ENCODE results near the gene ATAD2B.
"Not testable (repeated sequence)": the region's sequence is repeated elsewhere in the genome, so short reads cannot be mapped to it uniquely, and the experiment has no call there.

ATAD2B gene

DNA sequence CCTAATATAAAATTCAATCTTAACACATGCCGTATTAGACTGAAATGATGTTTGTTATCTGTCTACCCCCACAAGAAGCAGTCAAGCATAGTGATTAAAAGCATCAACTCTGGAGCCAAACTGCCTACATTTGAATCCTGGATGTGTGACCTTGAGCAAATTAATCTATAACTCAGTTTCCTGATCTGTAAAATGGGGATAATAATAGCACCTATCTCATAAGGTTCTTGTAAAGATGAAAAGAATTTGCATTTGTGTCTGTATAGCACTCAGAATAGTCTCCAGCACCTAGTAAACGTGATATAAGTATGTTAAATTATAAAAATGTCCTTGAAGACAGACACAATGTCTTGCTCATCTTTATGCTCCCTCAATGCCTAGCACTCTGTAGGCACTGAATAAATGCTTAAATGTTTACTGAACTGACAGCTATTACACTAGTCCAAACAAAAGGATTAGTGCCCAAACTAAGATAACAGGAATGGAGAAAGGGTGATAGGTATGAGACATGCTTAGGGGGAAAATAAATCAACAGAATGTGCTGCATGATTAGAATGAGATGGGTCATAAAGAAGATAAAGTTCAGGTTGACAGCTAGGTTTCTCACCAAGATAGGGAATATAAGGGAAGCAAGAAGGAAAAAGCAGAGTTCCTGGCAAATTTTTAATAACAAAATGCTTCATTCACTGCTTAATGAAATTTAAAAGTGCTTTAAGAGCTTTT is 180.6 kb downstream of the ATAD2B start:
- no peaks in the 10 kb centered on the region for H3K79me2 ChIP-seq (ENCODE audit: insufficient read depth, low read depth)
- H3K27me3 ChIP-seq (ENCODE audit: insufficient read depth, low read depth), result no peaks in the 10 kb centered on the region
- no peak overlapping the region for H3K9ac ChIP-seq
- H3K4me2 ChIP-seq, result no peak overlapping the region
- no peaks in the 10 kb centered on the region for H4K20me1 ChIP-seq (ENCODE audit: insufficient read depth)
- no peaks in the 10 kb centered on the region for H3K4me1 ChIP-seq (ENCODE audit: low read depth, poor library complexity, severe bottlenecking)
- TF ChIP-seq, protein P1, sequence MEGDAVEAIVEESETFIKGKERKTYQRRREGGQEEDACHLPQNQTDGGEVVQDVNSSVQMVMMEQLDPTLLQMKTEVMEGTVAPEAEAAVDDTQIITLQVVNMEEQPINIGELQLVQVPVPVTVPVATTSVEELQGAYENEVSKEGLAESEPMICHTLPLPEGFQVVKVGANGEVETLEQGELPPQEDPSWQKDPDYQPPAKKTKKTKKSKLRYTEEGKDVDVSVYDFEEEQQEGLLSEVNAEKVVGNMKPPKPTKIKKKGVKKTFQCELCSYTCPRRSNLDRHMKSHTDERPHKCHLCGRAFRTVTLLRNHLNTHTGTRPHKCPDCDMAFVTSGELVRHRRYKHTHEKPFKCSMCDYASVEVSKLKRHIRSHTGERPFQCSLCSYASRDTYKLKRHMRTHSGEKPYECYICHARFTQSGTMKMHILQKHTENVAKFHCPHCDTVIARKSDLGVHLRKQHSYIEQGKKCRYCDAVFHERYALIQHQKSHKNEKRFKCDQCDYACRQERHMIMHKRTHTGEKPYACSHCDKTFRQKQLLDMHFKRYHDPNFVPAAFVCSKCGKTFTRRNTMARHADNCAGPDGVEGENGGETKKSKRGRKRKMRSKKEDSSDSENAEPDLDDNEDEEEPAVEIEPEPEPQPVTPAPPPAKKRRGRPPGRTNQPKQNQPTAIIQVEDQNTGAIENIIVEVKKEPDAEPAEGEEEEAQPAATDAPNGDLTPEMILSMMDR (conservative IDR thresholded peaks at IDR 0.05; ENCODE audit: low read depth, low read length), result no peak
- no peaks in the 10 kb centered on the region for H3K36me3 ChIP-seq (ENCODE audit: insufficient read depth)
- no peak overlapping the region for H2AFZ ChIP-seq (ENCODE audit: low read depth)
- no peak overlapping the region for H3K4me3 ChIP-seq (IDR thresholded peaks at IDR 0.05; ENCODE audit: insufficient read depth, low read depth, low read length)
- H3K27ac ChIP-seq, result no peak overlapping the region

DNA sequence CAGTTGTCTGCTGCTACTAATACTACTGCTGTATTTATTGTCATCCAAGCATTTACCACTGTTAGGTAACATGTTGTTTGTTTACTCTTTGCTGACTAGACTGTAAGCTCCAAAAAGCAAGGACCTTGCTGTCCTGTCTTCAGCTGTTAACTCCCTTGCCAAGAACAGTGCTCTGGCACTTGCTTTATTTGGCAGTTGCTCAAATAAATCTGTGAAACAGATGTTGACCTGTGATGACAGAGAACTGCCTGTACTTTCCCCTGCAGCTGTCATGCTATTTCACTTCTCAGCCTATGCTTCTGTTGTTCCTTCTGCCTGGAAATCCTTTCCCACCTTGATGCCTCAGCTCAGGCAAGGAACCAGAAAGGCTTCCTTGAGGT is 181.2 kb downstream of the ATAD2B start:
- no peaks in the 10 kb centered on the region for H3K27me3 ChIP-seq (ENCODE audit: insufficient read depth, low read depth)
- H3K27ac ChIP-seq, result no peak overlapping the region
- no peaks in the 10 kb centered on the region for H3K4me1 ChIP-seq (ENCODE audit: low read depth, poor library complexity, severe bottlenecking)
- no peaks in the 10 kb centered on the region for H3K36me3 ChIP-seq (ENCODE audit: insufficient read depth)
- TF ChIP-seq, protein P1 (conservative IDR thresholded peaks at IDR 0.05; ENCODE audit: low read depth, low read length), result no peak
- H3K9ac ChIP-seq, result no peak overlapping the region
- H2AFZ ChIP-seq (ENCODE audit: low read depth), result no peak overlapping the region
- H3K79me2 ChIP-seq (ENCODE audit: insufficient read depth, low read depth), result no peaks in the 10 kb centered on the region
- no peak overlapping the region for H3K4me3 ChIP-seq (IDR thresholded peaks at IDR 0.05; ENCODE audit: insufficient read depth, low read depth, low read length)
- no peak overlapping the region for H3K4me2 ChIP-seq
- H4K20me1 ChIP-seq (ENCODE audit: insufficient read depth), result no peaks in the 10 kb centered on the region

DNA sequence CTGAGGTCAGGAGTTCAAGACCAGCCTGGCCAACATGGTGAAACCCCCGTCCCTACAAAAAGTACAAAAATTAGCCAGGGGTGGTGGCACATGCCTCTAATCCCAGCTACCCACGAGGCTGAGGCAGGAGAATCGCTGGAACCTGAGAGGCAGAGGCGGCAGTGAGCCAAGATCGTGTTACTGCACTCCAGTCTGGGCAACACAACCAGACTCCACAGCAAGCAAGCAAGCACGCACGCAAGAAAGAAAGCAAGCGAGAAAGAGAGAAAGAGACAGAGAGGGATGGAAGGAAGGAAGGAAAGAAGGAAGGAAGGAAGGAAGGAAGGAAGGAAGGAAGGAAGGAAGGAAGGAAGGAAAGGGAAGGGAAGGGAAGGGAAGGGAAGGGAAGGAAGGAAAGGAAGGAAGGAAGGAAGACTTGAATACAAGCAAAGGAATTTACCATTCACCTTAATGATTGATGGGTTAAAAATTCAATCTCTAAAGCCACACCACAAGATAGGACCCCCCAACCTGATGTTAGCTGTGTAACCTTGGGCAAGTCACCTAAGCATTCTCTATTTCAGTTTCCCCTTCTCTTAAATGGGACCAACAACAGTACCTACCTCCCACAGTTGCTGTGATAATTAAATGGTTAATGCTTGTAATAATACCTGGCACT is 181.7 kb downstream of the ATAD2B start:
- Histone ChIP-seq H2AFZ (ENCODE audit: low read depth) (no peak overlapping the region), H3K4me1 (ENCODE audit: low read depth, poor library complexity, severe bottlenecking) (no peaks in the 10 kb centered on the region), H3K27me3 (ENCODE audit: insufficient read depth, low read depth) (no peaks in the 10 kb centered on the region), H3K4me3 (IDR thresholded peaks at IDR 0.05; ENCODE audit: insufficient read depth, low read depth, low read length) (no peak overlapping the region), H3K27ac (no peak overlapping the region), H3K36me3 (ENCODE audit: insufficient read depth) (no peaks in the 10 kb centered on the region), H4K20me1 (ENCODE audit: insufficient read depth) (no peaks in the 10 kb centered on the region), H3K9ac (no peak overlapping the region), H3K4me2 (no peak overlapping the region), H3K79me2 (ENCODE audit: insufficient read depth, low read depth) (no peaks in the 10 kb centered on the region)
- TF ChIP-seq, protein P1 (conservative IDR thresholded peaks at IDR 0.05; ENCODE audit: low read depth, low read length), result no peak

DNA sequence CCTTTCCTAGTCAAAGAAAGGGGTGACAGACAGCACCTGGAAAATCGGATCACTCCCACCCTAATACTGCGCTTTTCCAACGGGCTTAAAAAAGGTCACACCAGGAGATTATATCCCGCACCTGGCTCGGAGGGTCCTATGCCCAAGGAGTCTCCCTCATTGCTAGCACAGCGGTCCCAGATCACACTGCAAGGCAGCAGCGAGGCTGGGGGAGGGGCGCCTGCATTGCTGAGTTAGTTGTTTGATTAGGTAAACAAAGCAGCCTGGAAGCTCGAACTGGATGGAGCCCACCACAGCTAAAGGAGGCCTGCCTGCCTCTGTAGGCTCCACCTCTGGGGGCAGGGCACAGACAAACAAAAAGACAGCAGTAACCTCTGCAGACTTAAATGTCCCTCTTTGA is 190.1 kb downstream of the ATAD2B start:
- H3K4me2 ChIP-seq, result not testable (repeated sequence)

DNA sequence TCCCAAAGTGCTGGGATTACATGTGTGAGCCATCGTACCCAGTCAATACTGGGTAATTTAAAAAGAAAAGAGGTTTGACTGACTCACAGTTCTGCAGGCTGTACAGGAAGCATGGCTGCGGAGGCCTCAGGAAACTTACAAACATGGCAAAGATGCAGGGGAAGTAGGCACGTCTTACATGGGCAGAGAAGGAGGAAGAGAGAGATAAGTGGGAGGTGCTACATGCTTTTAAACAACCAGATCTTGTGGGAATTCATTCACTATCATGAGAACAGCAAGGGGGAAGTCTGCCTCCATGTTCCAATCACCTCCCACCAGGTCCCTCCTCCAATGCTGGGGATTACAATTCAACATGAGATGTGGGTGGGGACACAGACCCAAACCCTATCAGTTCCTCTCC is 192.5 kb downstream of the ATAD2B start:
- Histone ChIP-seq H3K4me3 (IDR thresholded peaks at IDR 0.05; ENCODE audit: insufficient read depth, low read depth, low read length) (no peak overlapping the region), H2AFZ (ENCODE audit: low read depth) (no peak overlapping the region), H3K27ac (no peak overlapping the region), H3K36me3 (ENCODE audit: insufficient read depth) (no peaks in the 10 kb centered on the region), H4K20me1 (ENCODE audit: insufficient read depth) (no peaks in the 10 kb centered on the region), H3K9ac (no peak overlapping the region), H3K4me1 (ENCODE audit: low read depth, poor library complexity, severe bottlenecking) (no peaks in the 10 kb centered on the region), H3K79me2 (ENCODE audit: insufficient read depth, low read depth) (no peaks in the 10 kb centered on the region), H3K27me3 (ENCODE audit: insufficient read depth, low read depth) (no peaks in the 10 kb centered on the region), H3K4me2 (no peak overlapping the region)
- TF ChIP-seq, protein P1 (conservative IDR thresholded peaks at IDR 0.05; ENCODE audit: low read depth, low read length), result no peak

More for the DNA sequence above, 190.1 kb downstream of the ATAD2B start:
- not testable (repeated sequence) for H4K20me1 ChIP-seq (ENCODE audit: insufficient read depth); H3K27me3 ChIP-seq (ENCODE audit: insufficient read depth, low read depth); H2AFZ ChIP-seq (ENCODE audit: low read depth); H3K27ac ChIP-seq; H3K36me3 ChIP-seq (ENCODE audit: insufficient read depth); H3K79me2 ChIP-seq (ENCODE audit: insufficient read depth, low read depth); H3K4me3 ChIP-seq (IDR thresholded peaks at IDR 0.05; ENCODE audit: insufficient read depth, low read depth, low read length); H3K9ac ChIP-seq; H3K4me1 ChIP-seq (ENCODE audit: low read depth, poor library complexity, severe bottlenecking)

DNA sequence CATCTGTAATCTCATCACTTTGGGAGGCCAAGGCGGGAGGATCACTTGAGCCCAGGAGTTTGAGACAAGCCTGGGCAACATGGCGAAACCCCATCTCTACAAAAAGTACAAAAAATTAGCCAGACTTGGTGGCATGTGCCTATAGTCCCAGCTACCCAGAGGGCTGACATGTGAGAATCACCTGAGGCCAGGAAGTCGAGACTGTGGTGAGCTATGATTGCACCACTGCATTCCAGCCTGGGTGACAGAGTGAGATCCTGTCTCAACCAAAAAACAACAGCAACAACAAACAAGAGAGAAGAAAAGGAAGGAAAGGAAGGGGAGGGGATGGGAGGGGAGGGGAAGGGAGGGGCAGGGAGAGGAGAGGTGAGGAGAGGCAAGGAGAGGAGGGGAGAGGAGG is 203.9 kb downstream of the ATAD2B start:
- H3K4me1 ChIP-seq (ENCODE audit: low read depth, poor library complexity, severe bottlenecking); H3K4me3 ChIP-seq (IDR thresholded peaks at IDR 0.05; ENCODE audit: insufficient read depth, low read depth, low read length); H3K36me3 ChIP-seq (ENCODE audit: insufficient read depth); H2AFZ ChIP-seq (ENCODE audit: low read depth); H3K9ac ChIP-seq; H3K27me3 ChIP-seq (ENCODE audit: insufficient read depth, low read depth); H3K79me2 ChIP-seq (ENCODE audit: insufficient read depth, low read depth); H4K20me1 ChIP-seq (ENCODE audit: insufficient read depth); H3K27ac ChIP-seq; H3K4me2 ChIP-seq: not testable (repeated sequence)
